ENCODE data around the gene SRBD1.

The SRBD1 gene

GRCh38 chr2:45572979-45573378 is 38.1 kb downstream of the SRBD1 start:
- DNase-seq (ENCODE audit: low read depth), result no peak
- no peak overlapping the region for H3K4me3 ChIP-seq (ENCODE audit: low read length)
- TF ChIP-seq, protein P1, sequence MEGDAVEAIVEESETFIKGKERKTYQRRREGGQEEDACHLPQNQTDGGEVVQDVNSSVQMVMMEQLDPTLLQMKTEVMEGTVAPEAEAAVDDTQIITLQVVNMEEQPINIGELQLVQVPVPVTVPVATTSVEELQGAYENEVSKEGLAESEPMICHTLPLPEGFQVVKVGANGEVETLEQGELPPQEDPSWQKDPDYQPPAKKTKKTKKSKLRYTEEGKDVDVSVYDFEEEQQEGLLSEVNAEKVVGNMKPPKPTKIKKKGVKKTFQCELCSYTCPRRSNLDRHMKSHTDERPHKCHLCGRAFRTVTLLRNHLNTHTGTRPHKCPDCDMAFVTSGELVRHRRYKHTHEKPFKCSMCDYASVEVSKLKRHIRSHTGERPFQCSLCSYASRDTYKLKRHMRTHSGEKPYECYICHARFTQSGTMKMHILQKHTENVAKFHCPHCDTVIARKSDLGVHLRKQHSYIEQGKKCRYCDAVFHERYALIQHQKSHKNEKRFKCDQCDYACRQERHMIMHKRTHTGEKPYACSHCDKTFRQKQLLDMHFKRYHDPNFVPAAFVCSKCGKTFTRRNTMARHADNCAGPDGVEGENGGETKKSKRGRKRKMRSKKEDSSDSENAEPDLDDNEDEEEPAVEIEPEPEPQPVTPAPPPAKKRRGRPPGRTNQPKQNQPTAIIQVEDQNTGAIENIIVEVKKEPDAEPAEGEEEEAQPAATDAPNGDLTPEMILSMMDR (IDR thresholded peaks at IDR 0.05; ENCODE audit: insufficient read depth, low read depth, low read length, missing control alignments), result no peak

DNA sequence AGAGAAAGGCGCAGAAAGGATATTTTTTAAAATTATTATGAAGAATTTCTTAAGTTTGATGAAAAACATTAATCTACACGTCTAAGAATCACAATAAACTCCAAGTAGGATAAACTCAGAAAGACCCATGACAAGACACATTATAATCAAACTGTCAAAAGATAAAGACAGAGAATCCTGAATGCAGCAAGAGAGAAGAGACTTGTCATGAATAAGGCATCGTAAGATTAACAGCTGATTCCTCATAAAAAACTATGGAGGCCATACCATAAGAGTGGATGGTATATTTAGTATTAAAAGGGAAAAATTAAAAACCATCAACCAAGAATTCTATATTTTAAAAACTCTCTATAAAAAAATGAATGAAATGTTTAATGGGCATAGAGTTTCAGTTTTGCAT is 39.1 kb downstream of the SRBD1 start:
- no peak overlapping the region for H3K4me3 ChIP-seq (ENCODE audit: low read length)
- DNase-seq (ENCODE audit: low read depth), result no peak
- TF ChIP-seq, protein P1 (IDR thresholded peaks at IDR 0.05; ENCODE audit: insufficient read depth, low read depth, low read length, missing control alignments), result no peak

- TF ChIP-seq, protein P1 (IDR thresholded peaks at IDR 0.05; ENCODE audit: insufficient read depth, low read depth, low read length, missing control alignments), result no peak
- no peak overlapping the region for H3K4me3 ChIP-seq (ENCODE audit: low read length)
- DNase-seq (ENCODE audit: low read depth), result peak; percentile 33
Measured at GRCh38 chr2:45570671-45571334, 40.3 kb downstream of the SRBD1 start.

GRCh38 chr2:45568935-45569334 is 42.1 kb downstream of the SRBD1 start:
- TF ChIP-seq, protein P1 (IDR thresholded peaks at IDR 0.05; ENCODE audit: insufficient read depth, low read depth, low read length, missing control alignments), result no peak
- no peak overlapping the region for H3K4me3 ChIP-seq (ENCODE audit: low read length)
- peak; percentile 44 for DNase-seq (ENCODE audit: low read depth)

GRCh38 chr2:45567974-45568789 is 42.9 kb downstream of the SRBD1 start:
- no peak overlapping the region for H3K4me3 ChIP-seq (ENCODE audit: low read length)
- DNase-seq (ENCODE audit: low read depth), result no peak
- TF ChIP-seq, protein P1 (IDR thresholded peaks at IDR 0.05; ENCODE audit: insufficient read depth, low read depth, low read length, missing control alignments), result no peak

DNA sequence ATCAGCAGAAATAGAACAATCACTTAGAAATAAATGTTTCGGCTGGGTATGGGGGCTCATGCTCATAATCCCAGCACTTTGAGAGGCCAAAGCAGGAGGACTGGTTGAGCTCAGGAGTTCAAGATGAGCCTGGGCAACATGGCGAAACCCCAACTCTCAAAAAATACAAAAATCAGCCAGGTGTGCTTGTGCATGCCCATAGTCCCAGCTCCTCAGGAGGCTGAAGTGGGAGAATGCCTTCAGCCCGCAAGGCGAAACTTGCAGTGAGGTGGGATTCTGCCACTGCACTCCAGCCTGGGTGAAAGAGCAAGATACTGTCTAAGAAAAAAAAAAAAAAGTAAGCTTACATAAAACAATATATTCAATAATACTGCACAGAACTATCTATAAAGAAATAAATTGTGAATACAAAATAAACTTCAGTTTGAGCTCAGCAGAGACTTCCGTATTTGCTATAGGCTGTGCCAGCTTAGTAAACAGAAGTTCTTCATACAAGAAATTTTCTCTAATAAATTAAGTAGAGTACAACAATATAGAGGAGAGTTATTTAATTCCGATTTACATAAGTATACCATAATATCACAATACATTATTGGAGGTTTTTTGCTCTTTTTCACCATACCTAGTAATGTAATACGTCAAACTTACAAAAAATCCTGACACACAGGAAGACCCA is 43.6 kb downstream of the SRBD1 start:
- TF ChIP-seq, protein P1 (IDR thresholded peaks at IDR 0.05; ENCODE audit: insufficient read depth, low read depth, low read length, missing control alignments), result no peak
- no peak overlapping the region for H3K4me3 ChIP-seq (ENCODE audit: low read length)
- no peak for DNase-seq (ENCODE audit: low read depth)
